ENCODE measurements around the gene ERC2.

ERC2 gene

GRCh38 chr3:56424336-56424735, 43.9 kb downstream of the ERC2 start:
- no peak for DNase-seq

- DNase-seq: no peak
These were observed 44.6 kb downstream of the ERC2 start for GRCh38 chr3:56423661-56424099.

GRCh38 chr3:56422316-56422715, 46.0 kb downstream of the ERC2 start:
- no peak for DNase-seq

- no peak for DNase-seq
These were observed 47.1 kb downstream of the ERC2 start for GRCh38 chr3:56421205-56421604.

- no peak for DNase-seq
These were observed 52.6 kb downstream of the ERC2 start for GRCh38 chr3:56415652-56416051.

- DNase-seq: no peak
These were observed 54.4 kb downstream of the ERC2 start for GRCh38 chr3:56413911-56414310.

- DNase-seq: no peak
These were observed 57.1 kb downstream of the ERC2 start for GRCh38 chr3:56411166-56411565.

GRCh38 chr3:56410576-56410975, 57.7 kb downstream of the ERC2 start:
- DNase-seq: no peak

- no peak for DNase-seq
These were observed 58.5 kb downstream of the ERC2 start for GRCh38 chr3:56409790-56410189.

- no peak for DNase-seq
These were observed 59.5 kb downstream of the ERC2 start for GRCh38 chr3:56408761-56409196.

GRCh38 chr3:56406826-56407515, 61.3 kb downstream of the ERC2 start:
- DNase-seq: no peak

- no peak for DNase-seq
These were observed 63.4 kb downstream of the ERC2 start for GRCh38 chr3:56404884-56405283.

- DNase-seq: no peak
These were observed 69.6 kb downstream of the ERC2 start for GRCh38 chr3:56398659-56399058.

GRCh38 chr3:56397798-56398197, 70.5 kb downstream of the ERC2 start:
- DNase-seq: no peak

GRCh38 chr3:56389183-56389830, 79.0 kb downstream of the ERC2 start:
- DNase-seq: no peak

GRCh38 chr3:56383092-56383491, 85.2 kb downstream of the ERC2 start:
- no peak for DNase-seq

- no peak for DNase-seq
These were observed 88.5 kb downstream of the ERC2 start for GRCh38 chr3:56379723-56380287.

- no peak for DNase-seq
These were observed 92.6 kb downstream of the ERC2 start for GRCh38 chr3:56375654-56376053.

- no peak for DNase-seq
These were observed 94.9 kb downstream of the ERC2 start for GRCh38 chr3:56373386-56373785.

- no peak for DNase-seq
These were observed 97.1 kb downstream of the ERC2 start for GRCh38 chr3:56370991-56371775.

- no peak for DNase-seq
These were observed 98.4 kb downstream of the ERC2 start for GRCh38 chr3:56369914-56370313.

GRCh38 chr3:56368846-56369245, 99.4 kb downstream of the ERC2 start:
- DNase-seq: no peak

GRCh38 chr3:56366641-56367162, 101.6 kb downstream of the ERC2 start:
- DNase-seq: no peak
